Measurements from ENCODE around the gene MAPK13. TPM values are rescaled to one million over a fixed set of nuclear protein-coding genes. Genes with fewer than 3 reads are reported as not detected.

Gene MAPK13
- total and polyA plus RNA-seq, 2 donors (not counting 1 experiment from before 2014, with no cell fraction given), result 20.6 to 34.8 TPM

- H2AFZ ChIP-seq (ENCODE audit: insufficient read depth, low read depth, low read length, poor library complexity, severe bottlenecking), result no peak overlapping the region
- H3K4me2 ChIP-seq (replicated peaks; ENCODE audit: low read depth, low read length, poor library complexity, severe bottlenecking), result peak overlapping the region; percentile 77
- no peak for TF ChIP-seq EZH2 (IDR thresholded peaks at IDR 0.05; ENCODE audit: borderline replicate concordance, insufficient read depth, low read depth, low read length, poor library complexity, severe bottlenecking)
- TF ChIP-seq, protein P1, sequence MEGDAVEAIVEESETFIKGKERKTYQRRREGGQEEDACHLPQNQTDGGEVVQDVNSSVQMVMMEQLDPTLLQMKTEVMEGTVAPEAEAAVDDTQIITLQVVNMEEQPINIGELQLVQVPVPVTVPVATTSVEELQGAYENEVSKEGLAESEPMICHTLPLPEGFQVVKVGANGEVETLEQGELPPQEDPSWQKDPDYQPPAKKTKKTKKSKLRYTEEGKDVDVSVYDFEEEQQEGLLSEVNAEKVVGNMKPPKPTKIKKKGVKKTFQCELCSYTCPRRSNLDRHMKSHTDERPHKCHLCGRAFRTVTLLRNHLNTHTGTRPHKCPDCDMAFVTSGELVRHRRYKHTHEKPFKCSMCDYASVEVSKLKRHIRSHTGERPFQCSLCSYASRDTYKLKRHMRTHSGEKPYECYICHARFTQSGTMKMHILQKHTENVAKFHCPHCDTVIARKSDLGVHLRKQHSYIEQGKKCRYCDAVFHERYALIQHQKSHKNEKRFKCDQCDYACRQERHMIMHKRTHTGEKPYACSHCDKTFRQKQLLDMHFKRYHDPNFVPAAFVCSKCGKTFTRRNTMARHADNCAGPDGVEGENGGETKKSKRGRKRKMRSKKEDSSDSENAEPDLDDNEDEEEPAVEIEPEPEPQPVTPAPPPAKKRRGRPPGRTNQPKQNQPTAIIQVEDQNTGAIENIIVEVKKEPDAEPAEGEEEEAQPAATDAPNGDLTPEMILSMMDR (IDR thresholded peaks at IDR 0.05), result no peak
- peak; percentile 78 for DNase-seq
- H3K9ac ChIP-seq (ENCODE audit: low read length), result peak overlapping the region; percentile 43
- peaks cover 92 to 93% of the 10 kb centered on the region in 2 donors for H3K4me1 ChIP-seq (ENCODE audit: control insufficient read depth in 2 of 2, insufficient read depth in 2 of 2, low read length in 2 of 2)
- peak overlapping the region in 4 of 5 experiments; percentile 7 to 41 (median 20) for H3K4me3 ChIP-seq (ENCODE audit: control extremely low read depth in 1 of 5, extremely low read depth in 1 of 5, insufficient read depth in 1 of 5, low read depth in 2 of 5, low read length in 4 of 5)
- peak; percentile 60 for ATAC-seq (ENCODE audit: low read depth)
- no peaks in the 10 kb centered on the region for H4K20me1 ChIP-seq (ENCODE audit: control insufficient read depth, insufficient read depth, low read length, poor library complexity, severe bottlenecking)
- Mint-ChIP-seq H3K9me3 (ENCODE audit: insufficient read depth) (no peaks in the 10 kb centered on the region), H3K27me3 (no peaks in the 10 kb centered on the region), H3K4me3 (peak overlapping the region; percentile 77), H3K4me1 (peaks cover 89% of the 10 kb centered on the region), H3K27ac (peak overlapping the region; percentile 92)
- no peaks in the 10 kb centered on the region for H3K36me3 ChIP-seq (replicated peaks in 1 of 2; ENCODE audit: control extremely low read depth in 1 of 2, control insufficient read depth in 1 of 2, extremely low read depth in 1 of 2, insufficient read depth in 2 of 2, low read length in 1 of 2)
- WGBS (ENCODE audit: insufficient coverage), result 0% methylated on average over 3 of the region's 4 CpGs
- H3K27ac ChIP-seq (ENCODE audit: low read length in 2 of 2), result peak overlapping the region; percentile 75 to 83
- ChIA-PET CTCF (interaction anchor here (0.6 to 1.8 kb wide), 3 partner anchors 18 to 662 kb away, joined by 3 to 8 read pairs (median 3); no protein-coding TSS in a partner anchor), POLR2A (interaction anchor here (0.6 kb wide), 1 partner anchor 88 kb away, joined by 5 read pairs; no protein-coding TSS in a partner anchor)
- peaks cover 30% of the 10 kb centered on the region for H3K79me2 ChIP-seq (ENCODE audit: control insufficient read depth, insufficient read depth, low read length)
- no peaks in the 10 kb centered on the region for H3K9me3 ChIP-seq (ENCODE audit: control extremely low read depth in 1 of 3, control insufficient read depth in 2 of 3, insufficient read depth in 1 of 3, low read length in 2 of 3)
- intact Hi-C loops (cut with micrococcal nuclease), result loop anchor here (2.0 kb wide), 1 partner anchor 16 kb away; the partner anchor contains the start of gene MAPK13
- no peaks in the 10 kb centered on the region for H3K27me3 ChIP-seq (replicated peaks in 1 of 4; ENCODE audit: control extremely low read depth in 1 of 4, control insufficient read depth in 3 of 4, insufficient read depth in 4 of 4, low read length in 3 of 4)
These were observed 15.4 kb upstream of the MAPK13 start for GRCh38 chr6:36114798-36115408.

DNA sequence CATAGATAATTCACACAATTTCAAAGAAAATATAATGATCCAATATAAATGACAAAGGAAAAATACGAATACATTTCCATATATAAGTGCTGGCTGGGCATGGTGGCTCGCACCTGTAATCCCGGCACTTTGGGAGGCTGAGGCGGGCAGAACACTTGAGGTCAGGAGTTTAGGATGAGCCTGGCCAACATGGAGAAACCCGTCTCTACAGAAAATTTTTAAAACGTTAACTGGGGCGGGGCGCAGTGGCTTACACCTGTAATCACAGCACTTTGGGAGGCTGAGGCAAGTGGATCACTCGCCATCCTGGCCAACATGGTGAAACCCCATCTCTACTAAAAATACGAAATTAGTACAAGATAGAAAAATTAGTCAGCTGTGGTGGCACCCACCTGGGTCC, 14.9 kb upstream of the MAPK13 start:
- WGBS (ENCODE audit: insufficient coverage), result 100% methylated on average over 2 of the region's 10 CpGs
- TF ChIP-seq EZH2 (IDR thresholded peaks at IDR 0.05; ENCODE audit: borderline replicate concordance, insufficient read depth, low read depth, low read length, poor library complexity, severe bottlenecking), result no peak
- TF ChIP-seq, protein P1 (IDR thresholded peaks at IDR 0.05), result no peak
- POLR2A ChIA-PET, result interaction anchor here (0.6 kb wide), 1 partner anchor 186 kb away, joined by 5 read pairs; no protein-coding TSS in a partner anchor
- peaks cover 30% of the 10 kb centered on the region for H3K79me2 ChIP-seq (ENCODE audit: control insufficient read depth, insufficient read depth, low read length)
- H3K4me3 ChIP-seq (ENCODE audit: control extremely low read depth in 1 of 5, extremely low read depth in 1 of 5, insufficient read depth in 1 of 5, low read depth in 2 of 5, low read length in 4 of 5), result peak overlapping the region in 3 of 5 experiments; percentile 3 to 41 (median 11)
- H3K4me1 Mint-ChIP-seq, result peaks cover 89% of the 10 kb centered on the region
- H3K4me1 ChIP-seq (ENCODE audit: control insufficient read depth in 2 of 2, insufficient read depth in 2 of 2, low read length in 2 of 2), result peaks cover 92 to 93% of the 10 kb centered on the region in 2 donors
- ATAC-seq (ENCODE audit: low read depth) (no peak), DNase-seq (no peak)
- H3K4me3 Mint-ChIP-seq, result no peak overlapping the region
- no peaks in the 10 kb centered on the region for H3K9me3 ChIP-seq (ENCODE audit: control extremely low read depth in 1 of 3, control insufficient read depth in 2 of 3, insufficient read depth in 1 of 3, low read length in 2 of 3)
- no peak overlapping the region for H2AFZ ChIP-seq (ENCODE audit: insufficient read depth, low read depth, low read length, poor library complexity, severe bottlenecking)
- CTCF ChIA-PET, result interaction anchor here (0.7 to 1.8 kb wide), 5 partner anchors 18 to 80 kb away, joined by 3 to 8 read pairs (median 3); no protein-coding TSS in a partner anchor
- no peaks in the 10 kb centered on the region for H3K27me3 Mint-ChIP-seq
- H3K9ac ChIP-seq (ENCODE audit: low read length), result peak overlapping the region; percentile 43
- no peaks in the 10 kb centered on the region for H3K9me3 Mint-ChIP-seq (ENCODE audit: insufficient read depth)
- no peaks in the 10 kb centered on the region for H3K36me3 ChIP-seq (replicated peaks in 1 of 2; ENCODE audit: control extremely low read depth in 1 of 2, control insufficient read depth in 1 of 2, extremely low read depth in 1 of 2, insufficient read depth in 2 of 2, low read length in 1 of 2)
- peak overlapping the region; percentile 77 for H3K4me2 ChIP-seq (replicated peaks; ENCODE audit: low read depth, low read length, poor library complexity, severe bottlenecking)
- H3K27me3 ChIP-seq (replicated peaks in 1 of 4; ENCODE audit: control extremely low read depth in 1 of 4, control insufficient read depth in 3 of 4, insufficient read depth in 4 of 4, low read length in 3 of 4), result no peaks in the 10 kb centered on the region
- H3K27ac Mint-ChIP-seq, result no peak overlapping the region
- H3K27ac ChIP-seq (ENCODE audit: low read length in 2 of 2), result peak overlapping the region; percentile 75 to 83
- intact Hi-C loops (cut with micrococcal nuclease), result loop anchor here (2.0 kb wide), 1 partner anchor 15 kb away; the partner anchor contains the start of gene MAPK13
- H4K20me1 ChIP-seq (ENCODE audit: control insufficient read depth, insufficient read depth, low read length, poor library complexity, severe bottlenecking), result no peaks in the 10 kb centered on the region
